Cardiac muscle cell (in vitro differentiated cells and primary cell): ENCODE measurements around the gene PTPA. TPM values are rescaled to one million over a fixed set of nuclear protein-coding genes. Genes with fewer than 3 reads are reported as not detected.
A peak's percentile ranks its signal among the peaks of the same experiment; 100 is the strongest.

Experiments used
- DNase-seq, 2 donors: peaks; one replicate each; pipeline versions ENCODE4 v3.0.0 to v3.0.0-alpha.2; 2010 to 2017; ENCODE audit warnings: low read depth in 1 of 2, low spot score in 1 of 2
- H3K27ac ChIP-seq: fragments of 200-600 bp; sonication (generic); 2 replicates; pipeline ENCODE4 v1.5.1; 2016
- H3K27me3 ChIP-seq: fragments of 200-600 bp; sonication (generic); 2 replicates; pipeline ENCODE4 v1.6.0; 2016; ENCODE audit warnings: control low read depth
- H3K36me3 ChIP-seq: fragments of 200-600 bp; sonication (generic); 2 replicates; pipeline ENCODE4 v1.5.1; 2016; ENCODE audit warnings: control low read depth
- H3K4me1 ChIP-seq: fragments of 200-600 bp; sonication (generic); 2 replicates; pipeline ENCODE4 v1.8.1; 2017; ENCODE audit warnings: low read depth, mild to moderate bottlenecking, mixed run types
- H3K4me3 ChIP-seq: fragments of 200-600 bp; sonication (generic); 2 replicates; pipeline ENCODE4 v1.5.1; 2016; ENCODE audit warnings: mild to moderate bottlenecking
- H3K9me3 ChIP-seq: fragments of 200-600 bp; sonication (generic); 2 replicates; pipeline ENCODE4 v1.5.1; 2017; ENCODE audit warnings: low read depth, mild to moderate bottlenecking, control low read depth
- CTCF ChIP-seq: IDR thresholded peaks from 2 replicates; pipeline ENCODE4 v1.5.1; 2012; ENCODE audit warnings: low read depth, mild to moderate bottlenecking, low read length
- polyA plus RNA-seq: library from polyadenylated mRNA; unstranded; fragments of >200 nt; fragmentation: Nextera tagmentation; extraction: Ambion mirVana; gene quantifications from 2 replicates; pipeline ENCODE4 v1.2.1, GENCODE V29; 2016
- total RNA-seq: library from RNA; depleted of rRNA; stranded (reverse); fragments of >200 nt; gene quantifications from 2 replicates; pipeline ENCODE4 v1.2.3, GENCODE V29; 2016

Gene PTPA
- total and polyA plus RNA-seq, 2 experiments from 2014 or later: 144 to 197 TPM

DNA sequence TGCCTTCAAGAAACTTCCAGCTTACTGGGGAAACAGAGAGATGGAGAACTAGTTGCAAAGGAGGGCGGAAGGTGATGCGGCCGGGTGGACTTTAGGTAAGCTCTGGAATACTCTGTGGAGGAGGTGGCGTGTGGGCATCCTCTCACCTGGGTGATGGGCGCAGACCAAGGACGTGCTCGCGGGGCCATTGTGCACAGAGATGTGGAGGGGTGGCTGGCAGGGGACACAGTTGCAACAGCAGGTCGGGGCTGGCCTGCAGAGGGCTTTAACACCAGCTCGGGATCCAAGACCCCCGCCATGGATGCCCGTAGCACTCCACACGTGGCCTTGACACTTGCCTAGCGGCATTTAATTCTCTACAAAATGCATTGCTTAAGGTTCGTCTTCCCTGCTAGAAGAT lies 40.3 kb downstream of the PTPA start:
- peak overlapping the region; percentile 54 for H3K27ac ChIP-seq
- no peak for DNase-seq
- H3K4me3 ChIP-seq: no peak overlapping the region
- no peak for TF ChIP-seq CTCF
- H3K9me3 ChIP-seq: no peaks in the 10 kb centered on the region
- no peaks in the 10 kb centered on the region for H3K27me3 ChIP-seq
- H3K36me3 ChIP-seq: peaks cover 6% of the 10 kb centered on the region
- peaks cover 8% of the 10 kb centered on the region for H3K4me1 ChIP-seq

GRCh38 chr9:129154866-129155477 lies 43.8 kb downstream of the PTPA start:
- no peak for TF ChIP-seq CTCF
- H3K9me3 ChIP-seq: no peaks in the 10 kb centered on the region
- peak overlapping the region; percentile 28 for H3K27ac ChIP-seq
- no peak overlapping the region for H3K4me3 ChIP-seq
- no peaks in the 10 kb centered on the region for H3K27me3 ChIP-seq
- H3K4me1 ChIP-seq: no peaks in the 10 kb centered on the region
- no peaks in the 10 kb centered on the region for H3K36me3 ChIP-seq
- DNase-seq: no peak

DNA sequence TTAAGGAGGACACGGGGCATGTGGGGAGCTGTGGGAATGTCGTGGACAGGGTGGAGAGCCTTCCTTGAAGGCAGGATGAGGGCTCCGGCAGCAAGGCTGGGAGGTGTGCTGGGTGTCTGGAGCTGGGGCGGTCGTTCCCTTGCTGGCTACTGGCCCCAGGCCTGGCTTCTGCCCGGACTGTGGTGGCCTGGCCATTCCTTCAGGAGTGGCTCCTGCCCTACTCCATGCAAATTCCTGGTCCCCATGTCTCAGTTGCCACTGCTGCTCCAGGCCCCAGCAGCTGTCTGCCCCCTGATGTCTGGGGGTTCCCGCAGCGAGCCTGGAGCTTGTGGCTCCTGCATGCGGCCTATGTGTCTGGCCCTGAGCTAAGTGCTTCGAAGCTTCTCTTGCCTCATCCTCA lies 44.9 kb downstream of the PTPA start:
- no peaks in the 10 kb centered on the region for H3K9me3 ChIP-seq
- no peak for DNase-seq
- no peak overlapping the region for H3K27ac ChIP-seq
- no peaks in the 10 kb centered on the region for H3K27me3 ChIP-seq
- no peak for TF ChIP-seq CTCF
- no peak overlapping the region for H3K4me3 ChIP-seq
- no peaks in the 10 kb centered on the region for H3K36me3 ChIP-seq
- no peaks in the 10 kb centered on the region for H3K4me1 ChIP-seq

GRCh38 chr9:129160712-129161533 lies 49.7 kb downstream of the PTPA start:
- Histone ChIP-seq H3K27me3 (no peaks in the 10 kb centered on the region), H3K36me3 (no peaks in the 10 kb centered on the region), H3K4me3 (no peak overlapping the region), H3K4me1 (no peaks in the 10 kb centered on the region), H3K9me3 (no peaks in the 10 kb centered on the region), H3K27ac (no peak overlapping the region)
- peak in 1 of 2 donors; percentile 46 for DNase-seq
- TF ChIP-seq CTCF: no peak

- no peaks in the 10 kb centered on the region for H3K36me3 ChIP-seq
- H3K27ac ChIP-seq: no peak overlapping the region
- TF ChIP-seq CTCF: no peak
- H3K9me3 ChIP-seq: no peaks in the 10 kb centered on the region
- no peak for DNase-seq
- no peaks in the 10 kb centered on the region for H3K27me3 ChIP-seq
- no peaks in the 10 kb centered on the region for H3K4me1 ChIP-seq
- H3K4me3 ChIP-seq: no peak overlapping the region
Measured at GRCh38 chr9:129161534-129161837, 50.3 kb downstream of the PTPA start.
